Measurements from ENCODE around the gene MRPL47. TPM values are rescaled to one million over a fixed set of nuclear protein-coding genes. Genes with fewer than 3 reads are reported as not detected.
A peak's percentile ranks its signal among the peaks of the same experiment; 100 is the strongest.

MRPL47 gene
- total RNA-seq, result 10 to 100 TPM; 22.1 to 28.0 TPM

DNA sequence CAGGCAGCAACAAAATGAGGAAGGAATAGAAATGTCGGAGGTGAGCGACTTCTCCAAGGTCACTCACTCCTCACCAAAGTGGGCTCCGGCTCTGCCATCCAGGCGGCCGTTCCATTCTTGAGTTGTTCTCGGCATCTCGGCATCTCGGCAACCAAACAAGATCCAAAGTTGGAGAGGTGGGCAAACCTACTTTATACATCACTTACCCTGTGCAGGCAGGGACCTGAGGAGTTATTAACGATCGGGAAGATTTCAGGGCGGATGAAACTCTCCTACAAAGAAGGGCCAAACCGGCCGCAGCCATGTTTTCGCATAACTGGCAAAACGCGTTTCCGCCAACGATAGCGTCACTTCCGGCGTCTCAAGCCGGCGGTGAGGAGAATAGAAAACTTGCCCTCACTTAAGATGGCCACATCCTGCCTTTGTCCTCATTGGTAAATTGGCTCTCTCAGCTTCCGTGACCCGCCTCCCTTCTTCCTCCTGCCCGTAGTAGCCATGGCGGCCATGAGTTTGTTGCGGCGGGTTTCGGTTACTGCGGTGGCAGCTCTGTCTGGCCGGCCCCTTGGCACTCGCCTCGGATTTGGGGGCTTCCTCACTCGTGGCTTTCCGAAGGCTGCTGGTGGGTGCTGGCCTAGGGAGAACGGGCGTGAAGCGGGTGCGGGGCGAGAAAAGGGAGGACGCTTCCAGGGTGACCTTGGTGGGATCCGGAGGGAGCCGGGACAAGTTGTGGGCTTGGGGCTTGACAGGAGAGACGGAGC is at the start of gene MRPL47, which contains the start of gene NDUFB5:
MRPL47 (minus strand) TSS at position 318 of the 758 bp plus-strand sequence; CDS start at position 304, 14 bp downstream.
NDUFB5 (plus strand) TSS at position 474 of the 758 bp plus-strand sequence; CDS start at position 496, 22 bp downstream.
- peaks cover 17% of the 10 kb centered on the region for H3K36me3 ChIP-seq
- peaks cover 17 to 21% of the 10 kb centered on the region in 2 donors for H3K4me1 ChIP-seq (ENCODE audit: control insufficient read depth in 1 of 2, low read depth in 2 of 2)
- H3K27me3 ChIP-seq (replicated peaks; ENCODE audit: insufficient read depth), result no peaks in the 10 kb centered on the region
- TF ChIP-seq, protein P1, sequence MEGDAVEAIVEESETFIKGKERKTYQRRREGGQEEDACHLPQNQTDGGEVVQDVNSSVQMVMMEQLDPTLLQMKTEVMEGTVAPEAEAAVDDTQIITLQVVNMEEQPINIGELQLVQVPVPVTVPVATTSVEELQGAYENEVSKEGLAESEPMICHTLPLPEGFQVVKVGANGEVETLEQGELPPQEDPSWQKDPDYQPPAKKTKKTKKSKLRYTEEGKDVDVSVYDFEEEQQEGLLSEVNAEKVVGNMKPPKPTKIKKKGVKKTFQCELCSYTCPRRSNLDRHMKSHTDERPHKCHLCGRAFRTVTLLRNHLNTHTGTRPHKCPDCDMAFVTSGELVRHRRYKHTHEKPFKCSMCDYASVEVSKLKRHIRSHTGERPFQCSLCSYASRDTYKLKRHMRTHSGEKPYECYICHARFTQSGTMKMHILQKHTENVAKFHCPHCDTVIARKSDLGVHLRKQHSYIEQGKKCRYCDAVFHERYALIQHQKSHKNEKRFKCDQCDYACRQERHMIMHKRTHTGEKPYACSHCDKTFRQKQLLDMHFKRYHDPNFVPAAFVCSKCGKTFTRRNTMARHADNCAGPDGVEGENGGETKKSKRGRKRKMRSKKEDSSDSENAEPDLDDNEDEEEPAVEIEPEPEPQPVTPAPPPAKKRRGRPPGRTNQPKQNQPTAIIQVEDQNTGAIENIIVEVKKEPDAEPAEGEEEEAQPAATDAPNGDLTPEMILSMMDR (IDR thresholded peaks at IDR 0.05), result no peak
- peak within 1 kb of the TSS; percentile 67 to 85 for H3K27ac ChIP-seq
- peak; percentile 99 for ATAC-seq (ENCODE audit: insufficient number of reproducible peaks, low FRiP score, low read depth)
- DNase-seq (ENCODE audit: low spot score), result peak; percentile 91
- no peaks in the 10 kb centered on the region for H3K9me3 ChIP-seq
- peak within 1 kb of the TSS; percentile 77 for H3K4me3 ChIP-seq

DNA sequence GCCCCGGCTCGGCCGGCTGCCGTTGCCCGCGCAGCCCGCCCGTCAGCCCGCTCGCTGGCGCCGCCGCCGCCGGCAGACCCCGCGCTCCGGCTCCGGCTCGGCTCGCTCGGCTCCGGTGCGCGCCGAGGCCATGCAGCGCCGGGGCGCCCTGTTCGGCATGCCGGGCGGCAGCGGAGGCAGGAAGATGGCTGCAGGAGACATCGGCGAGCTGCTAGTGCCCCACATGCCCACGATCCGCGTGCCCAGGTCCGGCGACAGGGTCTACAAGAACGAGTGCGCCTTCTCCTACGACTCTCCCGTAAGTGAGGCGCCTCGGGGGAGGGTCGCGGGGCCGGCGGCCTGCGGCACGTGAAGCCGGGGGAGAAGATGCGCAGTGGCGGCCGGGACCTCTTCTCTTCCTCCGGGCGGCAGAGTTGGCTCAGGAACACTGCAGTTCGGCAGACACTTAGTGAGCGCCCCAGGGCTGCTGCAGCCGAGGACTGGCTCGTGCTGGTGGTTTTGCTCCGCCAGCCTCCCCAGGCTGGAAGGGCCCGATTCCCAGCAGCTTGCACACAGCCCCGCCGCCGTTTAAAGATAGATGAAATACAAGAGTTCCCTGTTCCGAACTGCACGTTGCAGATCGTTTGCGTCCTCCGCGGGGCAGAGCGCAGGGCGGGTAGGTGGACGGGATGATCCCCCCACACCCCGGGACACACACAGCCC is 48.8 kb upstream of the MRPL47 start:
- H3K4me3 ChIP-seq, result peak overlapping the region; percentile 89
- H3K27ac ChIP-seq, result peak overlapping the region; percentile 89 to 94
- peak; percentile 7 for DNase-seq (ENCODE audit: low spot score)
- no peaks in the 10 kb centered on the region for H3K9me3 ChIP-seq
- no peaks in the 10 kb centered on the region for H3K27me3 ChIP-seq (replicated peaks; ENCODE audit: insufficient read depth)
- H3K4me1 ChIP-seq (ENCODE audit: control insufficient read depth in 1 of 2, low read depth in 2 of 2), result peaks cover 6 to 8% of the 10 kb centered on the region in 2 donors
- ATAC-seq (ENCODE audit: insufficient number of reproducible peaks, low FRiP score, low read depth), result peak; percentile 45
- no peaks in the 10 kb centered on the region for H3K36me3 ChIP-seq
- TF ChIP-seq, protein P1 (IDR thresholded peaks at IDR 0.05), result no peak

GRCh38 chr3:179652447-179653095 is 48.1 kb upstream of the MRPL47 start, which contains the start of gene USP13:
Gene USP13 (plus strand): TSS chr3:179653040. CDS start chr3:179653226, 186 bp downstream.
- Histone ChIP-seq H3K9me3 (no peaks in the 10 kb centered on the region), H3K4me1 (ENCODE audit: control insufficient read depth in 1 of 2, low read depth in 2 of 2) (peaks cover 6 to 7% of the 10 kb centered on the region in 2 donors), H3K36me3 (no peaks in the 10 kb centered on the region), H3K27me3 (replicated peaks; ENCODE audit: insufficient read depth) (no peaks in the 10 kb centered on the region), H3K4me3 (peak within 1 kb of the TSS; percentile 89), H3K27ac (peak within 1 kb of the TSS; percentile 89 to 94)
- ATAC-seq (ENCODE audit: insufficient number of reproducible peaks, low FRiP score, low read depth), result peak; percentile 54
- peak; percentile 5 for DNase-seq (ENCODE audit: low spot score)
- TF ChIP-seq, protein P1 (IDR thresholded peaks at IDR 0.05), result peak; percentile 33

GRCh38 chr3:179651687-179652446 is 47.4 kb upstream of the MRPL47 start:
- Histone ChIP-seq H3K36me3 (no peaks in the 10 kb centered on the region), H3K4me1 (ENCODE audit: control insufficient read depth in 1 of 2, low read depth in 2 of 2) (peaks cover 6 to 7% of the 10 kb centered on the region in 2 donors), H3K27me3 (replicated peaks; ENCODE audit: insufficient read depth) (no peaks in the 10 kb centered on the region), H3K27ac (peak overlapping the region; percentile 78 to 94), H3K4me3 (peak overlapping the region; percentile 89), H3K9me3 (no peaks in the 10 kb centered on the region)
- TF ChIP-seq, protein P1 (IDR thresholded peaks at IDR 0.05), result no peak
- no peak for DNase-seq (ENCODE audit: low spot score)
- ATAC-seq (ENCODE audit: insufficient number of reproducible peaks, low FRiP score, low read depth), result no peak
